ENCODE measurements around the gene ITGA11. TPM values are rescaled to one million over a fixed set of nuclear protein-coding genes. Genes with fewer than 3 reads are reported as not detected.

Gene ITGA11
- total and polyA plus RNA-seq, 2 donors = 0.21 to 0.47 TPM

DNA sequence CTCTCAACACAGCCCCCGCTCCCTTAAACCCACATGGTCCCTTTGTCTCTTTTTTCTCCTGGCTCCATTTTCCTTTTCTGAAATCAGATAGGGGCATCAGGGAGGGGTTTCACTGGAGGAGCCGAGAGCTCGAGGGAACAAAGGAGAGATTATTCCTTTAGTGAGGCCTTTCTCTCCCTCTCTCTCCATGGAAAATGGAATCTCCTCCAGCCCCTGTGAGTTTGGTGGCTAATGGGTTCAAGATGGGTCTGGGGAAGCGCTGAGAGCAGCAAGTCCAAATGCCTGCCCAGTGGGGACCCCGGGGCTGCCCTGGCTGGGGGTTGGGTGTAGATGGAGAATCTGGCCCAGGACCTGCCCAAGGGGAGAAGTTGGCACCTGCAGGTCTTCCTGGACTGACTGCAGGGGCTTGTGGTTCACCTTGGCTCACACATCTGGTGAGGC, 56.8 kb downstream of the ITGA11 start:
- no peaks in the 10 kb centered on the region for H3K36me3 ChIP-seq (ENCODE audit: control insufficient read depth in 2 of 2, insufficient read depth in 2 of 2, low read length in 1 of 2)
- 96% methylated on average over 5 of the region's 5 CpGs for WGBS
- DNase-seq (ENCODE audit: low read depth in 6 of 9, low spot score in 9 of 9) = no peak

DNA sequence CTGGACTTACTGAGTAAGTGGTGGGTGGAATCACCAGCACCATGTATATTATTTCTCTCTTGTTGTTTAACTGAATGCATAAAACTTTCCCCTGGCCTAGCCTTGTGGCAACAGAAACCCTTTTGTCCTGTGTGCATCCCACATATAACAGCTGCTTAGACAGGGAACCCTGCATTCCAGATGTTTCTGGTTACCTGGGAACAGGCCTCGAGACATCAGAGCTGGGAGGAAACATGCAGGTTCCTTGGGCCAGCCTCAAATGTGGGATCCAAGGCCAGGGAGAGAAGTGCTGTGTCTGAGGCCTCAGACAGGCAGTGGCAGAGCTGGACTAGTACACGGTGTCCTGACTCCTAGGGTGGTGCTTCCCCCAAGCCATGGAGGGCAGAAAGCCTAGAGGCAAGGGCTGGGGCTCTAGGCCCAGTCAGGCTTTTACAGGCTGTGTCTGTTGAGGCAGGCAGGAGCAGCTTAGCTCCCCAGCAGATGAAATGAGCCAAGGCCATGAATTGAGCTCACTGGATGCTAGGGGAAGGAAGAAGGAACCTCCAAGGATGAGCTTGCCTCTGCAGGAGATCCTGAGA, 57.7 kb downstream of the ITGA11 start:
- Histone ChIP-seq H3K9me3 (ENCODE audit: control insufficient read depth in 2 of 2, insufficient read depth in 1 of 2, low read length in 1 of 2) (no peaks in the 10 kb centered on the region), H3K27me3 (ENCODE audit: control insufficient read depth in 2 of 2, insufficient read depth in 1 of 2, low read length in 1 of 2) (no peaks in the 10 kb centered on the region), H3K4me1 (ENCODE audit: control insufficient read depth in 2 of 2, insufficient read depth in 2 of 2, low read length in 2 of 2) (peaks cover 0 to 4% of the 10 kb centered on the region in 2 donors), H3K4me3 (ENCODE audit: low read length in 2 of 2) (no peak overlapping the region), H3K27ac (ENCODE audit: low read depth in 1 of 2, low read length in 1 of 2) (no peak overlapping the region), H3K36me3 (ENCODE audit: control insufficient read depth in 2 of 2, insufficient read depth in 2 of 2, low read length in 1 of 2) (no peaks in the 10 kb centered on the region)
- 87% methylated on average over 2 of the region's 2 CpGs for WGBS
- DNase-seq (ENCODE audit: low read depth in 6 of 9, low spot score in 9 of 9) = no peak

More for the DNA sequence above, 56.8 kb downstream of the ITGA11 start:
- Histone ChIP-seq H3K4me1 (ENCODE audit: control insufficient read depth in 2 of 2, insufficient read depth in 2 of 2, low read length in 2 of 2) (peaks cover 2 to 14% of the 10 kb centered on the region in 2 donors), H3K27me3 (ENCODE audit: control insufficient read depth in 2 of 2, insufficient read depth in 1 of 2, low read length in 1 of 2) (no peaks in the 10 kb centered on the region), H3K4me3 (ENCODE audit: low read length in 2 of 2) (no peak overlapping the region), H3K9me3 (ENCODE audit: control insufficient read depth in 2 of 2, insufficient read depth in 1 of 2, low read length in 1 of 2) (no peaks in the 10 kb centered on the region), H3K27ac (ENCODE audit: low read depth in 1 of 2, low read length in 1 of 2) (no peak overlapping the region)

DNA sequence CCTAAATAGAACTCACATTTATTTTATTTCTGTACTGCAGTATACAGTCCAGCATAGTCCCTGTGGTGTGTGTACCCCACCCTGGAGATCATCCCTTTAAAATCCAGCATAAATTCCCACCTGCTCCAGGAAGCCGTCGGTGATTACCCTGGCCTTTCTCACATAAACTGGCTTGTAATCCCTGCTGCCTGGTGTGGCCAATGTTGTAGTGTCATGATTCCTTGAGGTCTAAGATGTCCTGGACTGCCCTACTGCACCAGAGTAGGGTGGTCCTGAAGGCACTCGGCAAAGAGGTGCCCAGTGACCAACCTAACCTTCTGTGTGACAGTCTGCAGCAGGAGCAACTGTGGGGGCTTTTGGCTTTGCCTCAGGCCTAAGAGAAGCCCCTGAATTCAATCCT, 58.9 kb downstream of the ITGA11 start:
- H3K27ac ChIP-seq (ENCODE audit: low read depth in 1 of 2, low read length in 1 of 2) = no peak overlapping the region
- no peak for DNase-seq (ENCODE audit: low read depth in 6 of 9, low spot score in 9 of 9)
- 86% methylated on average over 3 of the region's 3 CpGs for WGBS

DNA sequence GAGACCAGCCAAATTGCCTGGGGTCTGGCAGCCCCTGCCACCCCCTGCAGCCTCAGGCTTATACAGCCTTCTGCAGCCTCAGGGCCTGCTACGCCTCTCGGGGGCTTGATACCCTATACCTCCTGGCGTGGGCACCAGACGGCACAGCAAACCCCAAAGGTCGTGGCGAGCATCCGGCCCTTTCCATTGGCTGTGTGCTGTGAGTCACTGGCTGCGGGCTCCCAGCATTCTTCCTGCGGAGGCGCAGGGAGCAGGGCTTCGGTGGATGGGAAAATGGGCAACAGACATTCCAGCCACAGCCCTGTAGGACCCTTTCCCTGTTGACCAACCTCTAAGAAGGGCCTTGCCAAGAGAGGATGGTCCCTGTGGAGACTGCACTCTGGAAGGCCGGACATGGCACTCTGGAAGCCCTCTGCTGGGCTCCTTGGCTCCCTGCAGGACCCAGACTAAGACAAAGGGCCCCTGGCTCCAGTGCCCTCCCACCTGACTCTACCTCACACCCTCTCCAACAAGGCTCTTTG, 59.6 kb downstream of the ITGA11 start:
- Histone ChIP-seq H3K4me1 (ENCODE audit: control insufficient read depth in 2 of 2, insufficient read depth in 2 of 2, low read length in 2 of 2) (no peaks in the 10 kb centered on the region), H3K27me3 (ENCODE audit: control insufficient read depth in 2 of 2, insufficient read depth in 1 of 2, low read length in 1 of 2) (no peaks in the 10 kb centered on the region), H3K27ac (ENCODE audit: low read depth in 1 of 2, low read length in 1 of 2) (no peak overlapping the region), H3K36me3 (ENCODE audit: control insufficient read depth in 2 of 2, insufficient read depth in 2 of 2, low read length in 1 of 2) (no peaks in the 10 kb centered on the region), H3K4me3 (ENCODE audit: low read length in 2 of 2) (no peak overlapping the region), H3K9me3 (ENCODE audit: control insufficient read depth in 2 of 2, insufficient read depth in 1 of 2, low read length in 1 of 2) (no peaks in the 10 kb centered on the region)
- 96% methylated on average over 12 of the region's 12 CpGs for WGBS
- DNase-seq (ENCODE audit: low read depth in 6 of 9, low spot score in 9 of 9) = no peak

More for the DNA sequence above, 58.9 kb downstream of the ITGA11 start:
- H3K9me3 ChIP-seq (ENCODE audit: control insufficient read depth in 2 of 2, insufficient read depth in 1 of 2, low read length in 1 of 2) = no peaks in the 10 kb centered on the region
- no peaks in the 10 kb centered on the region for H3K36me3 ChIP-seq (ENCODE audit: control insufficient read depth in 2 of 2, insufficient read depth in 2 of 2, low read length in 1 of 2)
- H3K4me3 ChIP-seq (ENCODE audit: low read length in 2 of 2) = no peak overlapping the region
- no peaks in the 10 kb centered on the region for H3K27me3 ChIP-seq (ENCODE audit: control insufficient read depth in 2 of 2, insufficient read depth in 1 of 2, low read length in 1 of 2)
- H3K4me1 ChIP-seq (ENCODE audit: control insufficient read depth in 2 of 2, insufficient read depth in 2 of 2, low read length in 2 of 2) = no peaks in the 10 kb centered on the region

DNA sequence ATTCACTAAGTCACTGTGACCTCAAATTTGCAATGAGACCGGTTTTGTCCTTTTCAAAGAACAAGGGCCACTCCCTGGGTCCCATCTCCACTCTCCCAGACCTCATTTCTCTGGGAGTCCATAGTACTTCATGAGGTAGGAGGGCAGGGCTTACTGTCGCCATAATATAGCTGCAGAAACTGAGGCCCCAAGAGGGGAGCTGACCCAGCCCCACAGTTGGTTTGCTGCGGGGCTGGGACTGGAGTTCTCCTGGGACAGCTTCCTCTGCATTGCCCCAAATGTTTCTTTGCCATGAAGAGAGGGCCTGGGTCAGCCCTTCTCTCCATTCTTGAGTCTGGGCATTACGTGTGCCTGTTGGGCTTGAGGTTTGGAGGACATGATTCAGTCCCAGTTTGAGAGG, 60.1 kb downstream of the ITGA11 start:
- Histone ChIP-seq H3K4me3 (ENCODE audit: low read length in 2 of 2) (no peak overlapping the region), H3K27me3 (ENCODE audit: control insufficient read depth in 2 of 2, insufficient read depth in 1 of 2, low read length in 1 of 2) (no peaks in the 10 kb centered on the region), H3K36me3 (ENCODE audit: control insufficient read depth in 2 of 2, insufficient read depth in 2 of 2, low read length in 1 of 2) (no peaks in the 10 kb centered on the region), H3K4me1 (ENCODE audit: control insufficient read depth in 2 of 2, insufficient read depth in 2 of 2, low read length in 2 of 2) (no peaks in the 10 kb centered on the region), H3K9me3 (ENCODE audit: control insufficient read depth in 2 of 2, insufficient read depth in 1 of 2, low read length in 1 of 2) (no peaks in the 10 kb centered on the region), H3K27ac (ENCODE audit: low read depth in 1 of 2, low read length in 1 of 2) (no peak overlapping the region)
- WGBS = 93% methylated on average over 4 of the region's 4 CpGs
- DNase-seq (ENCODE audit: low read depth in 6 of 9, low spot score in 9 of 9) = no peak

DNA sequence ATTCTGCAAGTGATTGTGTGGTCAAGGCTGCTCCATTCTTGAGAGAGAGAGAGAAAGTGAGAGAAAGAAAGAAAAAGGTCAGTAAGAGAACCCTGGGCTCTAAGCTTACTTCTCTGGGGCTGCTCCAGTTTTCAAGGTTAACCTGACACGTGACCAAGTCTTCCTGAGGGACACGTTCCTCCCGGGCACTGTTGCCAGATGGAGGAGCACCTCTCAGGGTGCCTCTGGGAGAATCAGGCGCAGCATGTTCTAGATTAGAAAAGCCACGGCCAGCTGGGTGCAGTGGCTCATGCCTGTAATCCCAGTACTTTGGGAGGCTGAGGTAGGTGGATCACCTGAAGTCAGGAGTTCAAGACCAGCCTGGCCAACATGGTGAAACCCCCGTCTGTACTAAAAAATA, 60.8 kb downstream of the ITGA11 start:
- no peak for DNase-seq (ENCODE audit: low read depth in 6 of 9, low spot score in 9 of 9)
- Histone ChIP-seq H3K4me3 (ENCODE audit: low read length in 2 of 2) (no peak overlapping the region), H3K27me3 (ENCODE audit: control insufficient read depth in 2 of 2, insufficient read depth in 1 of 2, low read length in 1 of 2) (no peaks in the 10 kb centered on the region), H3K9me3 (ENCODE audit: control insufficient read depth in 2 of 2, insufficient read depth in 1 of 2, low read length in 1 of 2) (no peaks in the 10 kb centered on the region), H3K4me1 (ENCODE audit: control insufficient read depth in 2 of 2, insufficient read depth in 2 of 2, low read length in 2 of 2) (no peaks in the 10 kb centered on the region), H3K36me3 (ENCODE audit: control insufficient read depth in 2 of 2, insufficient read depth in 2 of 2, low read length in 1 of 2) (no peaks in the 10 kb centered on the region), H3K27ac (ENCODE audit: low read depth in 1 of 2, low read length in 1 of 2) (no peak overlapping the region)
- WGBS = 78% methylated on average over 6 of the region's 6 CpGs

DNA sequence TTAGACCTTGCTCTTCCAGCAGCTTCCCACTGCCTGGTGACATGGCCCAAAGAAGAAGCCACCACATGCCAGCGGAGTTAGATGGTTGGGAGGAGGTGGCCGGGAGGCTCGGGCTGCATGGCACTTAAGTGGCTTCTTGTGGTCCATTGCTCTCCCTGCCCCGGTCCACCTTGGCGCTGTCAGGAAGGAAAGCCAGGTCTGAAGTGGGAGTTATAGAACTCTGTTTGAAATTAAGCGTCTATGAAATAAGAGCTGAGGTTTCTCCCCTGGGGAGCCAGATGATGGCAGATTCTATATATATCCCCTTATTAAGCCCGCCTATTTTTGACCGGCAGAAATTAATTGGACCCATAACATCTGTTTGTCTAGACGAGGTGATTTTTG, 61.2 kb downstream of the ITGA11 start:
- WGBS = 96% methylated on average over 9 of the region's 9 CpGs
- Histone ChIP-seq H3K27ac (ENCODE audit: low read depth in 1 of 2, low read length in 1 of 2) (no peak overlapping the region), H3K27me3 (ENCODE audit: control insufficient read depth in 2 of 2, insufficient read depth in 1 of 2, low read length in 1 of 2) (no peaks in the 10 kb centered on the region), H3K9me3 (ENCODE audit: control insufficient read depth in 2 of 2, insufficient read depth in 1 of 2, low read length in 1 of 2) (no peaks in the 10 kb centered on the region), H3K4me1 (ENCODE audit: control insufficient read depth in 2 of 2, insufficient read depth in 2 of 2, low read length in 2 of 2) (peaks cover 0 to 2% of the 10 kb centered on the region in 2 donors), H3K36me3 (ENCODE audit: control insufficient read depth in 2 of 2, insufficient read depth in 2 of 2, low read length in 1 of 2) (no peaks in the 10 kb centered on the region), H3K4me3 (ENCODE audit: low read length in 2 of 2) (no peak overlapping the region)
- DNase-seq (ENCODE audit: low read depth in 6 of 9, low spot score in 9 of 9) = no peak

DNA sequence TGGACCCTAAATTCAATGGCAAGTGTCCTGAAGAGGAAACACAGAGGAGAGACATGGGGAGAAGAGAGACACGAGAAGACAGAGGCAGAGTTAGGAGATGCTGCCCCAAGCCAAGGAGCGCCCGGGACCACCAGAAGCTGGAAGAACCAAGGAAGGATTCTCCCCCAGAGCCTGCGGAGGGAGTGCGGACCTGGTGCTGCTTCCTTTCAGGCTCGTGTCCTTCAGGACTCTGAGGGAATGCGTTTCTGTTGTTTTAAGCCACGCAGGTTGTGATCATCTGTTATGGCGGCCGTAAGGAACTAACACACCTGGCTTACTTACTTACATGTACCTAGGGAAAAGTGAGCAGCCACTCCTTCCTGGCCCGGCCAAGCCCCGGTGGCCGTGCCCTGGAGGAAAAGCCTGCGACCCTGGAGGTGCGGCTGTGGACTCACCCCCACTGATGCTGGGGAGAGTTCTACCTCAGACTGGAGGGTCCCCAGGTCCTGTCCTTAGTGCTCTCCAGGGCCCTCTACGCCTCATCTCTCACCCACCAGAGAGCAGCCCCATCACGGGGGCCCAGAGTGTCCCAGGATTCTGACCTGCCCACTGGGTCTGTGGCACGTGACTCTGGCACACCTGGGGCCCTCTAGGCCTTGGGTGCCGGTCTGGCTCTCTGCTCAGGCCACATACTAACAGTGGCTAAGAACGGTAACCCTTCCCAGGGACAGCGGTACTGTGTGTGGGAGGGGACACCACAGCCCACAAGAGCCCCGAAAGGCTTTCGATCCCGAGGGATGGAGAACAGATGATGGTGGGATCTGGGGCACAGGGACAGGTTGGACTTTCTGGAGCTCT, 61.8 kb downstream of the ITGA11 start:
- Histone ChIP-seq H3K27ac (ENCODE audit: low read depth in 1 of 2, low read length in 1 of 2) (no peak overlapping the region), H3K4me3 (ENCODE audit: low read length in 2 of 2) (no peak overlapping the region), H3K9me3 (ENCODE audit: control insufficient read depth in 2 of 2, insufficient read depth in 1 of 2, low read length in 1 of 2) (no peaks in the 10 kb centered on the region), H3K36me3 (ENCODE audit: control insufficient read depth in 2 of 2, insufficient read depth in 2 of 2, low read length in 1 of 2) (no peaks in the 10 kb centered on the region), H3K4me1 (ENCODE audit: control insufficient read depth in 2 of 2, insufficient read depth in 2 of 2, low read length in 2 of 2) (peaks cover 0 to 8% of the 10 kb centered on the region in 2 donors), H3K27me3 (ENCODE audit: control insufficient read depth in 2 of 2, insufficient read depth in 1 of 2, low read length in 1 of 2) (no peaks in the 10 kb centered on the region)
- WGBS = 94% methylated on average over 24 of the region's 24 CpGs
- no peak for DNase-seq (ENCODE audit: low read depth in 6 of 9, low spot score in 9 of 9)

DNA sequence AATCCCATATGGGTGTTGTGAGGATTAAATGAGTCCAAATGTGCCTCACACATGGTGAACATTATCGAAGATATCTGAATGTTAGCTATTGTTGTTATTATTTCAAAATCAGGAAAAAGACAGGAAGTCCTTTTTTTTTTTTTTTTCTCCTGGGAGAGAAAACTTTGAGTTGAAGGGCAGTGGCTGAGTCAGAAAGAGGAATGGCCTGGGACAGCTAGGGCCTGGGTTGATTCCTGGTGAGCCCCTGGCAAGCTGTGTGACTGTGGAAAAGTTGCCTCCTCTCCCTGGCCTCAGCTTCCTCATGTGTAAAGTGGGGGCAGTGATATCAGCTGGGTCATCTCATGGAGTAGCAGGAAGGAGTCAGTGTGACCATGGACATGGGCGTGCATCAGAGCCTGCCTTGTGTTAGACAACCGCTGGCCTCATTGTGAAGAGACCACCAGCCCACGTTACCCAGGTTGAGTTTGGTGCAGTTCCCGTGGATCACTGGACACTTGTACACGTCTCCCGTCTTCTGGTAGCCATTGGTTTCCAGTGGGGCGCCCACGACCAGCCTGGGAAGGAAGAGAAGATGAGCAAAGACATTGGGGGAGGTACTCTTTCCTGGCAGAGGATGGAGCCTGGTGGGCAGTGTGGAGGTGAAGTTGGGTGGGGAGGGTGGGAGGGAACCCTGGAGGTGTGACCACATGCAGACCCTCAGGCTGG, 63.1 kb downstream of the ITGA11 start:
- H3K27me3 ChIP-seq (ENCODE audit: control insufficient read depth in 2 of 2, insufficient read depth in 1 of 2, low read length in 1 of 2) = no peaks in the 10 kb centered on the region
- H3K4me1 ChIP-seq (ENCODE audit: control insufficient read depth in 2 of 2, insufficient read depth in 2 of 2, low read length in 2 of 2) = peaks cover 2 to 11% of the 10 kb centered on the region in 2 donors
- H3K9me3 ChIP-seq (ENCODE audit: control insufficient read depth in 2 of 2, insufficient read depth in 1 of 2, low read length in 1 of 2) = no peaks in the 10 kb centered on the region
- WGBS = 93% methylated on average over 9 of the region's 9 CpGs
- DNase-seq (ENCODE audit: low read depth in 6 of 9, low spot score in 9 of 9) = no peak
- H3K36me3 ChIP-seq (ENCODE audit: control insufficient read depth in 2 of 2, insufficient read depth in 2 of 2, low read length in 1 of 2) = no peaks in the 10 kb centered on the region
- no peak overlapping the region for H3K4me3 ChIP-seq (ENCODE audit: low read length in 2 of 2)
- H3K27ac ChIP-seq (ENCODE audit: low read depth in 1 of 2, low read length in 1 of 2) = no peak overlapping the region

Data from thymus (tissue), 11 donors.